ENCODE results near the gene INSIG1.

INSIG1 gene

GRCh38 chr7:155305231-155305904 lies 7.7 kb downstream of the INSIG1 start:
- DNase-seq: no peak

- DNase-seq: peak in 1 of 2 donors; percentile 59
Measured at GRCh38 chr7:155306673-155307470, 9.2 kb downstream of the INSIG1 start.

GRCh38 chr7:155308330-155309020 lies 10.8 kb downstream of the INSIG1 start:
- DNase-seq: no peak

- no peak for DNase-seq
Measured at GRCh38 chr7:155309021-155309338, 11.3 kb downstream of the INSIG1 start.

GRCh38 chr7:155310425-155311114 lies 12.9 kb downstream of the INSIG1 start:
- no peak for DNase-seq

GRCh38 chr7:155311826-155312537 lies 14.3 kb downstream of the INSIG1 start:
- DNase-seq: no peak

GRCh38 chr7:155312633-155313032 lies 15.0 kb downstream of the INSIG1 start:
- DNase-seq: no peak

GRCh38 chr7:155313096-155313495 lies 15.4 kb downstream of the INSIG1 start:
- DNase-seq: no peak

- DNase-seq: no peak
Measured at GRCh38 chr7:155315977-155316376, 18.3 kb downstream of the INSIG1 start.

GRCh38 chr7:155316427-155317113 lies 18.9 kb downstream of the INSIG1 start:
- DNase-seq: no peak

- no peak for DNase-seq
Measured at GRCh38 chr7:155317114-155317434, 19.4 kb downstream of the INSIG1 start.

GRCh38 chr7:155318245-155318644 lies 20.6 kb downstream of the INSIG1 start:
- DNase-seq: no peak

- no peak for DNase-seq
Measured at GRCh38 chr7:155322530-155322929, 24.9 kb downstream of the INSIG1 start.

- peak; percentile 54 to 67 for DNase-seq
Measured at GRCh38 chr7:155323001-155323638, 25.4 kb downstream of the INSIG1 start.

- DNase-seq: no peak
Measured at GRCh38 chr7:155324012-155324917, 26.6 kb downstream of the INSIG1 start.

- no peak for DNase-seq
Measured at GRCh38 chr7:155324918-155325235, 27.2 kb downstream of the INSIG1 start.

GRCh38 chr7:155326385-155326784 lies 28.7 kb downstream of the INSIG1 start:
- DNase-seq: no peak

- no peak for DNase-seq
Measured at GRCh38 chr7:155327590-155328320, 30.1 kb downstream of the INSIG1 start.

GRCh38 chr7:155329225-155329624 lies 31.5 kb downstream of the INSIG1 start:
- DNase-seq: no peak

GRCh38 chr7:155331396-155331795 lies 33.7 kb downstream of the INSIG1 start:
- no peak for DNase-seq

Data from inflammatory macrophage treated with lipopolysaccharide for 1 hour (primary cell).